Heart left ventricle (tissue), 13 donors: ENCODE measurements around the gene PXYLP1.

Experiments used
- POLR2A ChIP-seq, 2 donors: fragments of 450-650 bp; IDR thresholded peaks; one replicate each; pipeline ENCODE4 v1.6.1; 2017; ENCODE audit warnings: antibody characterized with exemption in 2 of 2, mild to moderate bottlenecking in 2 of 2, moderate library complexity in 2 of 2
- TF ChIP-seq, protein P1 (sequence below), 12 donors: fragments of 200-600 bp; sonication (generic) in 4 of 12; IDR thresholded peaks; one replicate each; pipeline versions ENCODE4 v1.5.0 to v1.8.0; 2018 to 2022; ENCODE audit warnings: antibody characterized with exemption in 12 of 12, mild to moderate bottlenecking in 5 of 12
- donor health status: ischemic (EF 13 %, LVEDD 7.1; RV severe dilation, severe dysfunction).
- donor health status: DM: no; HTN: yes; CAD: no.
- donor health status: DM: no; HTN: no; CAD: no.
- donor health status: ischemic (EF 25% LVEDD 6.9; RV normal size, moderate dysfunction).
- donor health status: ischemic (EF 25% LVEDD 5.7; RV mildly dilated, moderate dysfunction).
- donor health status: ischemic (EF 35%, LVEDD 5.7; RV mildly dilated, moderate dysfunction).
- donor health status: nonischemic (EF 11% LVEDD 7.7; RV severe dilation, severe dysfunction).
- donor health status: DM: yes; HTN: yes; CAD: no.
- donor health status: PGD.
- donor health status: ischemic (EF 29% LVEDD 5.4; RV normal size, mild dysfunction).
- donor health status: nonischemic (EF 23%, LVEDD 6.1; RV moderate dilation, normal function).

DNA sequence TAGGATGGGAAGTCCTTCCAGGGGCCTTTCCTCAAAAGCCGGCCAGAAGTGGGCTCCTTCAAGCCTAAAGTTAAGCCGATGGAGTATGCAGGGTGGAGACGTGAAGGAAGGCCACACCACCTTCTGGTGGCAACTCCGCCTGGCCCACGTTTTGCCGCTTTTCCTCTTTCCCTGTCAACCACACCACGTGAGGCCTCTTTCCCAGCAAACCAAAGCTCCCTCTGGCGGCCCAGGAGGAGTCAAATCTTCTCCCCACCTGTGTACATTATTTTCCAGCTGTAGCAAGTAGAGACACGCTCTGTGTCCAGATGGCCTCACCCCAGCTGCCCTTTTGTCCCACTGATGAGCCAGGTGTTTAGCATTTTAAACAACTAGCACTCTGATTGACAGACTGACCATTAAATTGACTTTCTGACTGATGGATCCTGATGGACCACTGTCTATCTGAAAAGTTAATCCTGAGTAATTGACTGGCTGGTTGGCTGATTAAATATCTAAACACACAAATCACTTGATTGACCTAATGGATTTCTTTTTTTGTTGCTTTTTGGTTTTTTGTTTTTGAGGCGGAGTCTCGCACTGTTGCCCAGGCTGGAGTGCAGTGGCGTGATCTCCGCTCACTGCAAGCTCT, 77.1 kb downstream of the PXYLP1 start:
- TF ChIP-seq, protein P1, sequence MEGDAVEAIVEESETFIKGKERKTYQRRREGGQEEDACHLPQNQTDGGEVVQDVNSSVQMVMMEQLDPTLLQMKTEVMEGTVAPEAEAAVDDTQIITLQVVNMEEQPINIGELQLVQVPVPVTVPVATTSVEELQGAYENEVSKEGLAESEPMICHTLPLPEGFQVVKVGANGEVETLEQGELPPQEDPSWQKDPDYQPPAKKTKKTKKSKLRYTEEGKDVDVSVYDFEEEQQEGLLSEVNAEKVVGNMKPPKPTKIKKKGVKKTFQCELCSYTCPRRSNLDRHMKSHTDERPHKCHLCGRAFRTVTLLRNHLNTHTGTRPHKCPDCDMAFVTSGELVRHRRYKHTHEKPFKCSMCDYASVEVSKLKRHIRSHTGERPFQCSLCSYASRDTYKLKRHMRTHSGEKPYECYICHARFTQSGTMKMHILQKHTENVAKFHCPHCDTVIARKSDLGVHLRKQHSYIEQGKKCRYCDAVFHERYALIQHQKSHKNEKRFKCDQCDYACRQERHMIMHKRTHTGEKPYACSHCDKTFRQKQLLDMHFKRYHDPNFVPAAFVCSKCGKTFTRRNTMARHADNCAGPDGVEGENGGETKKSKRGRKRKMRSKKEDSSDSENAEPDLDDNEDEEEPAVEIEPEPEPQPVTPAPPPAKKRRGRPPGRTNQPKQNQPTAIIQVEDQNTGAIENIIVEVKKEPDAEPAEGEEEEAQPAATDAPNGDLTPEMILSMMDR (IDR thresholded peaks at IDR 0.05) = peak; percentile 31 to 70 (median 50)
- no peak for TF ChIP-seq POLR2A (IDR thresholded peaks at IDR 0.05)
